ENCODE results near the gene CDKN2D. TPM values are rescaled to one million over a fixed set of nuclear protein-coding genes. Genes with fewer than 3 reads are reported as not detected.
"Not testable (repeated sequence)": the region's sequence is repeated elsewhere in the genome, so short reads cannot be mapped to it uniquely, and the experiment has no call there.

Gene CDKN2D
- polyA plus RNA-seq, 1 experiment = 3.9 TPM

GRCh38 chr19:10575011-10575716 lies 6.4 kb upstream of the CDKN2D start:
- Histone ChIP-seq H3K27me3 (ENCODE audit: control insufficient read depth, insufficient read depth, low read length) (no peaks in the 10 kb centered on the region), H3K4me3 (ENCODE audit: low read depth, low read length) (no peak overlapping the region), H3K9me3 (ENCODE audit: control insufficient read depth, insufficient read depth, low read length) (no peaks in the 10 kb centered on the region), H3K27ac (ENCODE audit: low read depth, low read length) (no peak overlapping the region)
- DNase-seq (ENCODE audit: low read depth, low spot score) = no peak
- ChIA-PET CTCF (interaction anchor here (0.6 to 1.2 kb wide), 5 partner anchors 22 to 183 kb away, joined by 3 to 6 read pairs (median 5); no protein-coding TSS in a partner anchor), POLR2A (no interaction called here)
- TF ChIP-seq CTCF (IDR thresholded peaks at IDR 0.05; ENCODE audit: low read depth, low read length) = no peak

- ChIA-PET CTCF (interaction anchor here (0.8 to 1.0 kb wide), 2 partner anchors 91 to 158 kb away, joined by 3 to 4 read pairs; no protein-coding TSS in a partner anchor), POLR2A (no interaction called here)
- Histone ChIP-seq H3K4me3 (ENCODE audit: low read depth, low read length) (no peak overlapping the region), H3K27ac (ENCODE audit: low read depth, low read length) (no peak overlapping the region), H3K9me3 (ENCODE audit: control insufficient read depth, insufficient read depth, low read length) (no peaks in the 10 kb centered on the region), H3K27me3 (ENCODE audit: control insufficient read depth, insufficient read depth, low read length) (no peaks in the 10 kb centered on the region)
- no peak for TF ChIP-seq CTCF (IDR thresholded peaks at IDR 0.05; ENCODE audit: low read depth, low read length)
- DNase-seq (ENCODE audit: low read depth, low spot score) = no peak
Observed at GRCh38 chr19:10574462-10574861, 5.7 kb upstream of the CDKN2D start.

GRCh38 chr19:10573793-10574192 lies 5.0 kb upstream of the CDKN2D start:
- DNase-seq (ENCODE audit: low read depth, low spot score); H3K27ac ChIP-seq (ENCODE audit: low read depth, low read length); POLR2A ChIA-PET; H3K4me3 ChIP-seq (ENCODE audit: low read depth, low read length); H3K27me3 ChIP-seq (ENCODE audit: control insufficient read depth, insufficient read depth, low read length); H3K9me3 ChIP-seq (ENCODE audit: control insufficient read depth, insufficient read depth, low read length): not testable (repeated sequence)
- CTCF ChIA-PET = interaction anchor here (0.8 to 1.0 kb wide), 3 partner anchors 90 to 157 kb away, joined by 3 to 5 read pairs (median 4); no protein-coding TSS in a partner anchor

- ChIA-PET POLR2A (interaction anchor here (0.6 kb wide), 1 partner anchor 260 kb away, joined by 3 read pairs; no protein-coding TSS in a partner anchor), CTCF (interaction anchor here (0.9 to 1.5 kb wide), 4 partner anchors 76 to 149 kb away, joined by 3 to 7 read pairs (median 6); partner anchors contain the start of gene DNM2)
- TF ChIP-seq CTCF (IDR thresholded peaks at IDR 0.05; ENCODE audit: low read depth, low read length) = 0 out of 2 replicates have a peak, but pooled peaks have one; percentile 2
- Histone ChIP-seq H3K27ac (ENCODE audit: low read depth, low read length) (no peak overlapping the region), H3K4me3 (ENCODE audit: low read depth, low read length) (peak overlapping the region; percentile 69), H3K9me3 (ENCODE audit: control insufficient read depth, insufficient read depth, low read length) (no peaks in the 10 kb centered on the region), H3K27me3 (ENCODE audit: control insufficient read depth, insufficient read depth, low read length) (no peaks in the 10 kb centered on the region)
- DNase-seq (ENCODE audit: low read depth, low spot score) = no peak
Observed at GRCh38 chr19:10568062-10568825, 535 bp downstream of the CDKN2D start.

- POLR2A ChIA-PET = no interaction called here
- H3K4me3 ChIP-seq (ENCODE audit: low read depth, low read length) = peak overlapping the region; percentile 69
- no peak overlapping the region for H3K27ac ChIP-seq (ENCODE audit: low read depth, low read length)
- CTCF ChIA-PET = interaction anchor here (0.6 to 1.5 kb wide), 5 partner anchors 63 to 150 kb away, joined by 3 to 7 read pairs (median 6); partner anchors contain the start of gene DNM2
- no peak for DNase-seq (ENCODE audit: low read depth, low spot score)
- H3K9me3 ChIP-seq (ENCODE audit: control insufficient read depth, insufficient read depth, low read length) = no peaks in the 10 kb centered on the region
- TF ChIP-seq CTCF (IDR thresholded peaks at IDR 0.05; ENCODE audit: low read depth, low read length) = no peak
- H3K27me3 ChIP-seq (ENCODE audit: control insufficient read depth, insufficient read depth, low read length) = no peaks in the 10 kb centered on the region
Observed at GRCh38 chr19:10567656-10568055, 1.1 kb downstream of the CDKN2D start.

Data from AG04450 (cell line).